Measurements from ENCODE around the gene OSBPL2.
A peak's percentile ranks its signal among the peaks of the same experiment; 100 is the strongest.

OSBPL2 gene

GRCh38 chr20:62330576-62331317 lies 92.4 kb downstream of the OSBPL2 start:
- FAIRE-seq (no peak), DNase-seq (ENCODE audit: extremely low spot score, insufficient read length, low read depth) (no peak)

- DNase-seq (ENCODE audit: extremely low spot score, insufficient read length, low read depth) = no peak
- no peak for FAIRE-seq
These were observed 93.0 kb downstream of the OSBPL2 start for GRCh38 chr20:62331347-62331746.

- no peak for DNase-seq (ENCODE audit: extremely low spot score, insufficient read length, low read depth)
- no peak for FAIRE-seq
These were observed 94.1 kb downstream of the OSBPL2 start for GRCh38 chr20:62332421-62332820.

GRCh38 chr20:62332989-62333819 lies 94.9 kb downstream of the OSBPL2 start:
- FAIRE-seq = no peak
- DNase-seq (ENCODE audit: extremely low spot score, insufficient read length, low read depth) = no peak

- FAIRE-seq (no peak), DNase-seq (ENCODE audit: extremely low spot score, insufficient read length, low read depth) (no peak)
These were observed 95.7 kb downstream of the OSBPL2 start for GRCh38 chr20:62333820-62334595.

GRCh38 chr20:62334881-62335280 lies 96.6 kb downstream of the OSBPL2 start:
- DNase-seq (ENCODE audit: extremely low spot score, insufficient read length, low read depth) (no peak), FAIRE-seq (no peak)

GRCh38 chr20:62335532-62335931 lies 97.2 kb downstream of the OSBPL2 start:
- DNase-seq (ENCODE audit: extremely low spot score, insufficient read length, low read depth) (no peak), FAIRE-seq (no peak)

DNA sequence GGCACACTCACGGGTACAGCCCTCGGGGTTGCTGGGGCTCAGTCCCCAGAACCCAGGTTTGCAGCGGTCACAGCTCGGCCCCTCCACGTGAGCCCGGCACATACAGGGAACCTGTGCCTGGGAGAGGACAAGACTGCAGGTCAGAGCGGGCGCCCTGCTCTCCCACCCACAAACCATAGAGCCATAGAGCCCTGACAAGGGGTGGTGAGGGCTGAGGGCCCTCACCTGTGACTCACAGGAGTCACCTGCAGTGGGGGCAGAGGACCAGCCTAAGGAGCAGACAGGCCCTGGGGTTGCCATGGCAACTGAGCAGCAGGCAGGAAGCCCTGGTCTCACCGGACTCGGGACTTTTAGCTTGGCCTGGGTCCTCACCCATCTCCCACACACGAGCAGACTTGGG lies 98.0 kb downstream of the OSBPL2 start:
- DNase-seq (ENCODE audit: extremely low spot score, insufficient read length, low read depth) (no peak), FAIRE-seq (no peak)

DNA sequence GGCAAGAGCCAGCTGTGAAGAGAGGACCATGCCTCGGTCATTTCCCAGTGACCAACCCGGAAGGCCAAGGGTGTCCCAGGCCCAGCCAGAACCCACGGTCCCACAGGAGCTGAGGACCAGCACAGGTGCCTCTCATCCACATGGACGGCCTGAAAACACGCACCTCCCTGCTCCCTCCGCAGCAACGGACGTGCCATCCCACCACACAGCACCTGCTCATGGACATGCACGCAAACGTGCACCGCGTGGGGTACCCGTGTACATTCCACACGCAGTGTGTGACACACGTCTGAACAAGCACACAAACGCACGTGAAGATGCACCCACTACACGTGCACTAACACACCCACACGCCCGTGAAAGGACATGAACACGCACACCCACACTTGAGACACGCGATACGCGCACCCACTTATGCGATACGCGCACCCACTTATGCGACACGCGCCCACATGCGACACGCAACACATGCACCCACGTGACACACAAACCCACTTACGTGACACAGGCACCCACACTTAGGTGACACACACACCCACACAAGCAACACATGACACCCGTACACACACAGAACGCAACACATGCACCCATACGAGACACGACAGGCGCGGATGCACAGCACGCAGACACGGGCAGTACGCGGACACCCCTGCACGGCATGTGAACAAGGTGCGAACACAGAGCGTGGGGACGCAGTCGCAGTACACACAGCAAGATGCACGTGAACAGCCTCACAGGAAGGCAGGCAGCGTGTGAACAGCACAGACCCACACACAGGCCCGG lies 98.6 kb downstream of the OSBPL2 start:
- FAIRE-seq (no peak), DNase-seq (ENCODE audit: extremely low spot score, insufficient read length, low read depth) (no peak)

GRCh38 chr20:62337558-62338293 lies 99.4 kb downstream of the OSBPL2 start:
- no peak for DNase-seq (ENCODE audit: extremely low spot score, insufficient read length, low read depth)
- FAIRE-seq = no peak

DNA sequence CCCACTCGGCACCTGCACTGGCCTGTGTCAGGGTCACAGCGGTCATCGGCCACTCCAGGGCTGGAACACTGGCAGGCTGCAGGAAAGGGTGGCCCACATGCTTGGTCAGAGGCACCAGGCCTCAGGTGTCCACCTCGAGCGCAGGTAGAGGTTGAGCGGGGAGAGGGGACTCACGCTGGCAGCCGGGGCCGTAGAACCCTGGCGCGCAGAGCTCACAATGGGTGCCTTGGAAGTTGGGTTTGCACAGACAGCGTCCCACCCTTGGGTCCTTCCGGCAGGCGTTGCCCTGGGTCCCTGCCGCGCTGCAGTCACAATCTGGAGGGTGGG lies 99.9 kb downstream of the OSBPL2 start:
- DNase-seq (ENCODE audit: extremely low spot score, insufficient read length, low read depth) (no peak), FAIRE-seq (no peak)

GRCh38 chr20:62339647-62340062 lies 101.3 kb downstream of the OSBPL2 start:
- DNase-seq (ENCODE audit: extremely low spot score, insufficient read length, low read depth) = peak; percentile 35
- peak; percentile 96 for FAIRE-seq

GRCh38 chr20:62342910-62343309 lies 104.6 kb downstream of the OSBPL2 start:
- DNase-seq (ENCODE audit: extremely low spot score, insufficient read length, low read depth) (no peak), FAIRE-seq (no peak)

- FAIRE-seq (no peak), DNase-seq (ENCODE audit: extremely low spot score, insufficient read length, low read depth) (no peak)
These were observed 105.8 kb downstream of the OSBPL2 start for GRCh38 chr20:62344092-62344491.

DNA sequence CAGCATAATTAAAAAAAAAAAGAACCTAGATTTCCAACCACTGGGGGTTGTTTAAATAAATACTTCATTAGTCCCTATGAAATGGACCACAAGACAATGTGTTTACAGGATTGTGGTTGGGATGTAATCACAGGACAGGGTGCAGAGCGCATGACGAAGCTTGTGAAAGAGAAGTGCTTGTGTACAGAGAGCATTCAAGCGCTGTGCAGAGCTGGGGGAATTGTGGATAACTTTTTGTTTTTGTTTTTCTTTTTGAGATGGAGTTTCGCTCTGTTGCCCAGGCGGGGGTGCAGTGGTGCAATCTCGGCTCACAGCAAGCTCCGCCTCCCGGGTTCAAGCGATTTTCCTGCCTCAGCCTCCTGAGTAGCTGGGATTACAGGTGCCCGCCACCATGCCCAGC lies 106.5 kb downstream of the OSBPL2 start:
- DNase-seq (ENCODE audit: extremely low spot score, insufficient read length, low read depth) = no peak
- FAIRE-seq = no peak
